Immature natural killer cell (primary cell): ENCODE measurements around the gene PRDM16. TPM values are rescaled to one million over a fixed set of nuclear protein-coding genes. Genes with fewer than 3 reads are reported as not detected.

Experiments used
- DNase-seq, 3 donors: peaks; one replicate each; pipeline ENCODE4 v3.0.0; 2022; ENCODE audit warnings: mixed read lengths in 1 of 3
- H3K27ac Mint-ChIP-seq, 6 donors: one replicate each; pipeline ENCODE4 v1.8.0; 2020; ENCODE audit warnings: mixed read lengths in 6 of 6, mild to moderate bottlenecking in 5 of 6, inconsistent platforms in 4 of 6, moderate library complexity in 3 of 6
- H3K27me3 Mint-ChIP-seq, 3 donors: one replicate each; pipeline ENCODE4 v1.8.0; 2020 to 2021; ENCODE audit warnings: low read depth in 3 of 3, mild to moderate bottlenecking in 3 of 3, mixed read lengths in 3 of 3, moderate library complexity in 3 of 3, inconsistent platforms in 1 of 3
- H3K36me3 Mint-ChIP-seq, 3 donors: one replicate each; pipeline ENCODE4 v1.8.0; 2020; ENCODE audit warnings: mixed read lengths in 3 of 3, inconsistent platforms in 2 of 3, mild to moderate bottlenecking in 2 of 3
- H3K4me1 Mint-ChIP-seq, 2 donors: one replicate each; pipeline ENCODE4 v1.8.0; 2020; ENCODE audit warnings: inconsistent platforms in 2 of 2, mild to moderate bottlenecking in 2 of 2, mixed read lengths in 2 of 2, moderate library complexity in 1 of 2
- H3K4me3 Mint-ChIP-seq, 5 donors: one replicate each; pipeline ENCODE4 v1.8.0; 2020; ENCODE audit warnings: mild to moderate bottlenecking in 5 of 5, mixed read lengths in 5 of 5, inconsistent platforms in 3 of 5, moderate library complexity in 3 of 5
- H3K9me3 Mint-ChIP-seq, 6 donors: one replicate each; pipeline ENCODE4 v1.8.0; 2020; ENCODE audit warnings: mild to moderate bottlenecking in 6 of 6, mixed read lengths in 6 of 6, inconsistent platforms in 4 of 6, moderate library complexity in 3 of 6
- polyA plus RNA-seq, 3 donors: library from polyadenylated mRNA; unstranded; fragments of 300-500 nt; fragmentation: Illumina TruSeq; gene quantifications; one replicate each; pipeline ENCODE4 v1.2.3, GENCODE V29; 2021

PRDM16 gene
- polyA plus RNA-seq, 3 donors from 2014 or later, result 0.17 to 0.29 (median 0.22) TPM

DNA sequence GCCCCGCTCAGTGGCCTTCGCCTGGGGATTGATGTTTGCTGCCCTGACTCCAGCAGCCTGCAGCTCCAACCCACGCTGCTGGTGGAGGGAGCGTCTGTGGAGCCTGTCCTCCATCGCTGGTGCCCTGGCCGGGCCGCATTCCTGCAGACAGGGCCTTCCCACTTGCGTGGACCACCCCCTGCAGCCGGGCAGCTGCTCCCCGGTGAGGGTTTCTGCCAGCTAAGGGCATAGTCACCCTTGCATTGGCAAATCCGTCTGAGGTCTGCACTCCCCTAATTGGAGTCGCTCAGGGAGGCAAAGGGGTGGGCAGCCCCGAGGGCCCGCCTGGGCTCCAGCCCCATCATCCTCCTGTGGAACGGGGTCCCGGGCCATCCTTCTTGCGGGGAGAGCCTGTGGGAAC, 43.5 kb downstream of the PRDM16 start:
- H3K27me3 Mint-ChIP-seq, result no peaks in the 10 kb centered on the region
- H3K4me1 Mint-ChIP-seq, result no peaks in the 10 kb centered on the region
- no peak overlapping the region for H3K4me3 Mint-ChIP-seq
- H3K27ac Mint-ChIP-seq, result no peak overlapping the region
- H3K9me3 Mint-ChIP-seq, result no peaks in the 10 kb centered on the region
- DNase-seq, result no peak
- H3K36me3 Mint-ChIP-seq, result no peaks in the 10 kb centered on the region

GRCh38 chr1:3113047-3113740, 44.2 kb downstream of the PRDM16 start:
- no peaks in the 10 kb centered on the region for H3K27me3 Mint-ChIP-seq
- no peak overlapping the region for H3K4me3 Mint-ChIP-seq
- no peaks in the 10 kb centered on the region for H3K9me3 Mint-ChIP-seq
- DNase-seq, result no peak
- H3K27ac Mint-ChIP-seq, result no peak overlapping the region
- H3K4me1 Mint-ChIP-seq, result no peaks in the 10 kb centered on the region
- no peaks in the 10 kb centered on the region for H3K36me3 Mint-ChIP-seq

- Mint-ChIP-seq H3K9me3 (no peaks in the 10 kb centered on the region), H3K36me3 (no peaks in the 10 kb centered on the region)
Observed at GRCh38 chr1:3113741-3114056, 44.7 kb downstream of the PRDM16 start.

GRCh38 chr1:3114131-3114744, 45.2 kb downstream of the PRDM16 start:
- Mint-ChIP-seq H3K27ac (no peak overlapping the region), H3K27me3 (no peaks in the 10 kb centered on the region), H3K36me3 (no peaks in the 10 kb centered on the region), H3K4me1 (no peaks in the 10 kb centered on the region), H3K4me3 (no peak overlapping the region), H3K9me3 (no peaks in the 10 kb centered on the region)
- DNase-seq, result no peak

More at GRCh38 chr1:3113741-3114056, 44.7 kb downstream of the PRDM16 start:
- Mint-ChIP-seq H3K27ac (no peak overlapping the region), H3K4me3 (no peak overlapping the region), H3K4me1 (no peaks in the 10 kb centered on the region), H3K27me3 (no peaks in the 10 kb centered on the region)
- no peak for DNase-seq

- Mint-ChIP-seq H3K9me3 (no peaks in the 10 kb centered on the region), H3K27me3 (no peaks in the 10 kb centered on the region), H3K4me3 (no peak overlapping the region), H3K4me1 (no peaks in the 10 kb centered on the region), H3K36me3 (no peaks in the 10 kb centered on the region), H3K27ac (no peak overlapping the region)
- DNase-seq, result no peak
Observed at GRCh38 chr1:3114846-3115245, 45.8 kb downstream of the PRDM16 start.

DNA sequence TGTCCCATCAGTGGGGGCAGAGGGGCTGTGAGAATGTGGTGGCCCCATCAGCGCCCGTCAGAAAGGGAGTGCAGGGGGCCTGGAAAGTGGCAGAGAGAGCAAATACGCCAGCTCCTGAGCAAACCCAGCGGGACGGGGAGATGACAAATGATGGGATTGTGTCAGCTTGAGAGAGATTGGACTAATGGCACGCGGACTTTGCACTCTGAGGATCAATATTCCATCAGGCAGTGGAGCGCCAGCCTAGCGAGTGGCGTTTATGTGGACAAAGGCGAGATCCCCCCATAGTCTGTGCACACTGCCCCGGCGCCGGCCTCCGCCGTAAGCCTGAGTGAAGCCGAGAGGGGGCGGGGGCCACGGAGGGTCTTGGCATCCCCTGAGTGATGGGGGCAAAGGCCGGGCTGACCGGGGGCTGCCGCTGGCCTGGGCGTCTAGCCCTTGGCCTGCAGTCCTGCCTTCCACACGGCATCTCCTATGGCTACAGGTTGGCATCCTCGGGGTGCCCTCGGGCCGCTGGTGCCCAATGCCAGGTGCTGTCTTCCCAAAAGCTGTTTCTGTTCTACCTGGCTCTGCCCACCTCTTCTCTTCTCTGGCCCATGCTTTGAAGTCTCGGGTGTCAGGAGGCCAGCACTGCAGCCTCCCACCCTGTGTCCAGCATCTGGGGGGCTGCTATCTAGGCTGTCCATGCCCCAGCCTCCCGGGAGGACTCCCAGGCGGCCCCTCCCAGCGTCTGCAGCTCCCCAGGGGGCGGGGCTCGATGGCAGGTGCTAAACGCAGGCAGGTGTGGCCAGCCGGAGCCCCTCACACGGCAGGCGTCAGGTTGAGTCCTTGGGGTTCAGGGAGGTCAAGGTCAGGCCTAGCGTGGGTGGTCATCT, 46.5 kb downstream of the PRDM16 start:
- Mint-ChIP-seq H3K27me3 (no peaks in the 10 kb centered on the region), H3K27ac (no peak overlapping the region), H3K4me3 (no peak overlapping the region), H3K4me1 (no peaks in the 10 kb centered on the region), H3K9me3 (no peaks in the 10 kb centered on the region), H3K36me3 (no peaks in the 10 kb centered on the region)
- DNase-seq, result no peak

DNA sequence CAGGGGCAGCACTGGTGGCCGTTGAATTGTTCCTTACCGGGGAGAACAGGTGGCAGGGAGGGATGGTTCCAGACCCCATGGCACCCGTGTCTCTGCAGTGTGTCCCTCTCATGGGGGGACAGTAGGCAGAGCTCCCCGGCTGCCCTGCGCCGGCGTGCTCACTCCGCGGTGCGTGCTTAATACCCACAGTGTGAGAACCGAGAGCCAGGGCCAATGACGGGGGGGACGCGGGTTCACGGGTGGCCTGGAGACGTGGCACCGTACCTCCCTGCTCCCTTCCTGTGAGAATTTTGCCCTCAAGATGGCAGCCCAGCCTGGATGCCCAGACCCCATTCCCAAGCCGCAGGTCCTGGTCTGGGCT, 47.1 kb downstream of the PRDM16 start:
- H3K4me1 Mint-ChIP-seq, result no peaks in the 10 kb centered on the region
- no peaks in the 10 kb centered on the region for H3K27me3 Mint-ChIP-seq

GRCh38 chr1:3116560-3116959, 47.6 kb downstream of the PRDM16 start:
- no peak overlapping the region for H3K27ac Mint-ChIP-seq
- DNase-seq, result no peak
- no peaks in the 10 kb centered on the region for H3K36me3 Mint-ChIP-seq
- no peaks in the 10 kb centered on the region for H3K9me3 Mint-ChIP-seq
- H3K4me3 Mint-ChIP-seq, result no peak overlapping the region
- no peaks in the 10 kb centered on the region for H3K27me3 Mint-ChIP-seq
- H3K4me1 Mint-ChIP-seq, result no peaks in the 10 kb centered on the region

More for the DNA sequence above, 47.1 kb downstream of the PRDM16 start:
- Mint-ChIP-seq H3K4me3 (no peak overlapping the region), H3K9me3 (no peaks in the 10 kb centered on the region), H3K27ac (no peak overlapping the region), H3K36me3 (no peaks in the 10 kb centered on the region)
- no peak for DNase-seq

- H3K4me1 Mint-ChIP-seq, result no peaks in the 10 kb centered on the region
- no peak overlapping the region for H3K27ac Mint-ChIP-seq
- H3K9me3 Mint-ChIP-seq, result no peaks in the 10 kb centered on the region
- H3K4me3 Mint-ChIP-seq, result no peak overlapping the region
- no peaks in the 10 kb centered on the region for H3K36me3 Mint-ChIP-seq
- H3K27me3 Mint-ChIP-seq, result no peaks in the 10 kb centered on the region
- no peak for DNase-seq
Observed at GRCh38 chr1:3117879-3118278, 48.9 kb downstream of the PRDM16 start.

DNA sequence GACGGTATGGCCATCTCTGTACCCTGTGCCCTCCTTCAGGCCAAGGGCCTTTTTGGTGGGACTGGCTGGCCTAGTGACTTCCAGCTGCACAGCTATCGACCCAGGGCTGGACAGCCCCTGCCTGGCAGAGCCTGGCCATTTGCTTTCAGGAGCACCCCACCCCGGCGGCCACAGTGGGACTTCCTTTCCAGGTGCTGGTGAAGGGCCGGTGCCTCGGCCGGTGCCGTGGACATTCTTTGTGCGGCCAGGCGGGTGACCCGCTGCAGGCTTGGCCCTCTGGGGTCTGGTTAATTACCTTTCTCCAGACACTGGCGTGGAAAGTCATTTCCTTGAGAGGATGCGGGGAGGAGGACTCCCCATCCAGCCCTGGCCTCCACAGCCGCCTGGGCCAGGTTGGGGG, 50.1 kb downstream of the PRDM16 start:
- Mint-ChIP-seq H3K4me1 (no peaks in the 10 kb centered on the region), H3K36me3 (no peaks in the 10 kb centered on the region), H3K4me3 (no peak overlapping the region), H3K27ac (no peak overlapping the region), H3K27me3 (no peaks in the 10 kb centered on the region), H3K9me3 (no peaks in the 10 kb centered on the region)
- no peak for DNase-seq

- DNase-seq, result no peak
- Mint-ChIP-seq H3K36me3 (no peaks in the 10 kb centered on the region), H3K4me3 (no peak overlapping the region), H3K27me3 (no peaks in the 10 kb centered on the region), H3K27ac (no peak overlapping the region), H3K4me1 (no peaks in the 10 kb centered on the region), H3K9me3 (no peaks in the 10 kb centered on the region)
Observed at GRCh38 chr1:3119725-3120124, 50.7 kb downstream of the PRDM16 start.

DNA sequence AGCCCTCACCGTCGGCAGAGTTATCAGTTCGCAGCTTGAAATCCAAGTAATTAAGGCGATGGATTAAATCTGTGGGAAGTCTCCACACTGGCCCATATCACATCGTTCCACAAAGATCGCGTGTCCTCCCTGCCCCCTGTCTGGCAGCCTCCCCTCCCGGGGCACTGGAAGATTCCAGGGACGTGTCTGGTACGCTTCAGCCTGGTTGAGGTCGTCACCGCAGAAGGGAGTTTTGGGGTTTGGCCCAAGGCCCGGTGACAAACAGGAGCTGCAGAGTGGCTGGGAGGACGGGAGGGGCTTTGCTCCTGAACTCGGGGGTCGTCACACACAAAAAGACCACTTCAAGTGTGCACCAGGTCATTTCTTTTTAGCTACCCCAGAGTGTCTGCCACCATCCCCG, 51.1 kb downstream of the PRDM16 start:
- no peaks in the 10 kb centered on the region for H3K27me3 Mint-ChIP-seq
- no peaks in the 10 kb centered on the region for H3K36me3 Mint-ChIP-seq
- no peak overlapping the region for H3K27ac Mint-ChIP-seq
- no peaks in the 10 kb centered on the region for H3K4me1 Mint-ChIP-seq
- no peak overlapping the region for H3K4me3 Mint-ChIP-seq
- H3K9me3 Mint-ChIP-seq, result no peaks in the 10 kb centered on the region
- no peak for DNase-seq

- no peaks in the 10 kb centered on the region for H3K9me3 Mint-ChIP-seq
- H3K4me3 Mint-ChIP-seq, result no peak overlapping the region
- DNase-seq, result no peak
- H3K36me3 Mint-ChIP-seq, result no peaks in the 10 kb centered on the region
- H3K27ac Mint-ChIP-seq, result no peak overlapping the region
- no peaks in the 10 kb centered on the region for H3K27me3 Mint-ChIP-seq
- no peaks in the 10 kb centered on the region for H3K4me1 Mint-ChIP-seq
Observed at GRCh38 chr1:3120994-3121393, 52.0 kb downstream of the PRDM16 start.

DNA sequence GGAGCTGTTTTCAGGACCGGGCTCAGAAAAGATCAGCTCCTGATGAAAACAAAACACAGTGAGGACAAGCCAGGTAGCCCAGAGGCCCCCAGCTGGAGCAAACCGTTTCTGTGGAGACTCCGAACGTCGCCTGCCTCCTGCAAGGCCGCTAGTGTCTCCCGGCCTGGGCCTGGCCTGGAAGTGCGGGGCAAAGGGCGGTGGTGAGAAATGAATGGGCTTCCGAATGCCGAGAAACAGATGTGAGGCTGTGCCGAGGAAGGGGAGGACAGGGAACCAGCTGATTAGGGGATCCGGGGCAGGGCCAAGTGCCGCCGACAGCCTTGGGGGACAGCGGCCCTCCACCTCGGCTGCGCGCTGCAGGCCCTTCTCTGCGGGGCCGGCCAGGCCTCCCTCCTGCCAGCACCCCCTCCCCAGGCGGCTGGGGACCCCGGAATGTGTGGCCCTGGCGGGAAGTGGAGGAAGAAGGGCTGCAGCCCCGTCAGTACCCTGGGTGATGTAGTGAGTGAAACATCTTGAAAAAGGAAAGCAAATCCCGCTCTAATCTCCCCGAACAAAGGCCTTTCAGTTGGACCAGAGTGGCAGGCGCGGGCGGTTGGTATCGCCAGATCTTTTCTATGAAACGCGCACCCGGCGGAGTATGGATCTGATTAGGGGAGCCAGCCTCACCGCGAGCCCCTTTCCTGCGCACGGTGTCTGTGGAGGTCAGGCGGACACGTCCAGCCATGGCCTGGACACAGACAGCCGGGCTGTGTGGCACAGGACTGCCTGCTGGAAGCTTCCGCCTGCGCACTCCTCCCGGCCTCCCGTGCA, 52.6 kb downstream of the PRDM16 start:
- no peak overlapping the region for H3K4me3 Mint-ChIP-seq
- H3K36me3 Mint-ChIP-seq, result no peaks in the 10 kb centered on the region
- no peaks in the 10 kb centered on the region for H3K9me3 Mint-ChIP-seq
- H3K27ac Mint-ChIP-seq, result no peak overlapping the region
- no peaks in the 10 kb centered on the region for H3K4me1 Mint-ChIP-seq
- no peaks in the 10 kb centered on the region for H3K27me3 Mint-ChIP-seq
- no peak for DNase-seq
